WTC11 (cell line): ENCODE data around the gene LMF1. TPM values are rescaled to one million over a fixed set of nuclear protein-coding genes. Genes with fewer than 3 reads are reported as not detected.

Experiments used
- total RNA-seq: library from RNA; stranded (reverse); gene quantifications from 3 replicates; pipeline ENCODE4 v1.2.3, GENCODE V29; 2021

The LMF1 gene
- total RNA-seq, 1 experiment from 2014 or later: 10.5 TPM

Other genes starting within 250 kb of the LMF1 start
- 40.6 to 43.1 TPM (median 43.0 TPM) in 3 replicates for gene ANTKMT, start 249.8 kb downstream of the LMF1 start, total RNA-seq
- gene CCDC78, start 244.5 kb downstream of the LMF1 start, total RNA-seq: 19.4 to 20.8 TPM (median 20.2 TPM) in 3 replicates
- gene HAGHL, start 243.9 kb downstream of the LMF1 start, total RNA-seq: 38.4 to 41.7 TPM (median 39.4 TPM) in 3 replicates
- gene CIAO3, start 230.0 kb downstream of the LMF1 start, total RNA-seq: 32.8 to 50.9 TPM (median 32.8 TPM) in 3 replicates
- gene MSLN, start 210.2 kb downstream of the LMF1 start, total RNA-seq: 0.20 to 0.55 TPM (median 0.46 TPM) in 3 replicates
- gene RPUSD1, start 182.6 kb downstream of the LMF1 start, total RNA-seq: 35.0 to 45.1 TPM (median 36.6 TPM) in 3 replicates
- 177 to 183 TPM (median 181 TPM) in 3 replicates for gene CHTF18, start 182.4 kb downstream of the LMF1 start, total RNA-seq
- gene GNG13, start 170.2 kb downstream of the LMF1 start, total RNA-seq: 0.34 TPM in 1 of 3 replicates, not detected in the others
- 10.2 to 12.3 TPM (median 10.9 TPM) in 3 replicates for gene SOX8, start 10.8 kb upstream of the LMF1 start, total RNA-seq
- 0.61 to 0.85 TPM (median 0.78 TPM) in 3 replicates for gene SSTR5, start 101.8 kb upstream of the LMF1 start, total RNA-seq
- gene C1QTNF8, start 125.3 kb upstream of the LMF1 start, total RNA-seq: 0.13 to 0.16 TPM in 2 of 3 replicates, not detected in the other
- gene CACNA1H, start 182.1 kb upstream of the LMF1 start, total RNA-seq: 38.0 to 46.9 TPM (median 46.4 TPM) in 3 replicates